Hematopoietic multipotent progenitor cell treated with erythropoietin and hydrocortisone succinate and interleukin-3 and kit ligand, for 15 days (in vitro differentiated cells): ENCODE results near the gene FLRT3.

Source experiments
- DNase-seq: peaks from one replicate; pipeline ENCODE4 v3.0.0-alpha.2; 2015; ENCODE audit warnings: low spot score

The FLRT3 gene

GRCh38 chr20:14337400-14338171 is at the start of gene FLRT3:
Gene FLRT3, minus strand, starts transcription at chr20:14337612. Its CDS starts 10,106 bp downstream, at chr20:14327506.
- DNase-seq, result no peak

GRCh38 chr20:14386726-14387125 is 49.3 kb upstream of the FLRT3 start:
- DNase-seq, result no peak

GRCh38 chr20:14385176-14385740 is 47.8 kb upstream of the FLRT3 start:
- no peak for DNase-seq

- no peak for DNase-seq
These were observed 47.2 kb upstream of the FLRT3 start for GRCh38 chr20:14384416-14385175.

GRCh38 chr20:14383335-14383734 is 45.9 kb upstream of the FLRT3 start:
- no peak for DNase-seq

GRCh38 chr20:14378326-14378725 is 40.9 kb upstream of the FLRT3 start:
- DNase-seq, result no peak

- no peak for DNase-seq
These were observed 38.1 kb upstream of the FLRT3 start for GRCh38 chr20:14375416-14375985.

GRCh38 chr20:14374196-14374595 is 36.8 kb upstream of the FLRT3 start:
- DNase-seq, result no peak

- no peak for DNase-seq
These were observed 24.3 kb upstream of the FLRT3 start for GRCh38 chr20:14361509-14362345.

GRCh38 chr20:14360416-14360815 is 23.0 kb upstream of the FLRT3 start:
- no peak for DNase-seq

GRCh38 chr20:14355791-14356190 is 18.4 kb upstream of the FLRT3 start:
- no peak for DNase-seq

- no peak for DNase-seq
These were observed 7.3 kb upstream of the FLRT3 start for GRCh38 chr20:14344746-14345145.

GRCh38 chr20:14343491-14344065 is 6.2 kb upstream of the FLRT3 start:
- no peak for DNase-seq

- no peak for DNase-seq
These were observed 5.5 kb upstream of the FLRT3 start for GRCh38 chr20:14342918-14343317.

GRCh38 chr20:14341801-14342200 is 4.4 kb upstream of the FLRT3 start:
- DNase-seq, result no peak

- no peak for DNase-seq
These were observed 726 bp downstream of the FLRT3 start for GRCh38 chr20:14336686-14337085.

- no peak for DNase-seq
These were observed 2.4 kb downstream of the FLRT3 start for GRCh38 chr20:14335052-14335451.

GRCh38 chr20:14334306-14334930 is 3.0 kb downstream of the FLRT3 start:
- no peak for DNase-seq

- DNase-seq, result no peak
These were observed 3.7 kb downstream of the FLRT3 start for GRCh38 chr20:14333721-14334120.

- no peak for DNase-seq
These were observed 4.5 kb downstream of the FLRT3 start for GRCh38 chr20:14332866-14333265.

GRCh38 chr20:14331646-14332045 is 5.8 kb downstream of the FLRT3 start:
- DNase-seq, result no peak
